OCI-LY7 (cell line): ENCODE measurements around the gene CDKL4. TPM values are rescaled to one million over a fixed set of nuclear protein-coding genes. Genes with fewer than 3 reads are reported as not detected.
"Not testable (repeated sequence)": the region's sequence is repeated elsewhere in the genome, so short reads cannot be mapped to it uniquely, and the experiment has no call there.

ENCODE experiments used
- BruUV-seq: library from RNA; stranded (reverse); fragments of 400-500 nt; replicated peaks from 2 replicates; lab custom pipeline; 2021; lab: Mats Ljungman, UMichigan
- CTCF ChIA-PET: fragments of 300-600 bp; sonication (Branson Sonifier 250); formaldehyde crosslinking; loops from one replicate; lab custom pipeline; 2022; ENCODE audit warnings: antibody characterized with exemption; ENCODE audit not compliant: unreplicated experiment; lab: Charles Lee
- POLR2A ChIA-PET: fragments of 300-600 bp; sonication (Branson Sonifier 250); formaldehyde crosslinking; loops from one replicate; lab custom pipeline; 2022; ENCODE audit warnings: antibody characterized with exemption; lab: Charles Lee
- DNase-seq: peaks from one replicate; pipeline ENCODE4 v3.0.0-alpha.2; 2015; ENCODE audit warnings: low spot score
- H2AFZ ChIP-seq: fragments of 200-600 bp; sonication (generic), shearing (Covaris generic); 2 replicates; pipeline ENCODE4 v1.6.1; 2014; ENCODE audit warnings: mild to moderate bottlenecking, antibody characterized with exemption, low read length, moderate library complexity
- H3K27ac ChIP-seq: fragments of 200-600 bp; sonication (generic); 2 replicates; pipeline ENCODE4 v1.5.1; 2014; ENCODE audit warnings: mixed run types, low read depth, mild to moderate bottlenecking, moderate library complexity, low read length, inconsistent platforms; ENCODE audit not compliant: poor library complexity, severe bottlenecking
- H3K36me3 ChIP-seq: fragments of 200-600 bp; sonication (generic); 2 replicates; pipeline ENCODE4 v1.6.1; 2014; ENCODE audit warnings: mild to moderate bottlenecking, antibody characterized with exemption, low read length, moderate library complexity, mixed read lengths; ENCODE audit not compliant: insufficient read depth
- H3K4me1 ChIP-seq: fragments of 200-600 bp; sonication (generic); 2 replicates; pipeline ENCODE4 v1.5.1; 2014; ENCODE audit warnings: mild to moderate bottlenecking, low read length; ENCODE audit not compliant: insufficient read depth, poor library complexity, severe bottlenecking
- H3K4me2 ChIP-seq: fragments of 200-600 bp; sonication (generic); 2 replicates; pipeline ENCODE4 v1.6.1; 2014; ENCODE audit warnings: mild to moderate bottlenecking, low read length
- H3K4me3 ChIP-seq: fragments of 200-600 bp; sonication (generic); 2 replicates; pipeline ENCODE4 v1.5.1; 2014; ENCODE audit warnings: mild to moderate bottlenecking, low read depth, low read length; ENCODE audit not compliant: poor library complexity, severe bottlenecking
- H3K79me2 ChIP-seq: fragments of 200-600 bp; sonication (generic); 2 replicates; pipeline ENCODE4 v1.6.1; 2016; ENCODE audit warnings: low read depth, mild to moderate bottlenecking, low read length, moderate library complexity, mixed read lengths; ENCODE audit not compliant: insufficient read depth
- H3K9me2 ChIP-seq: fragments of 200-600 bp; sonication (generic); 2 replicates; pipeline ENCODE4 v1.6.1; 2016; ENCODE audit warnings: mild to moderate bottlenecking, low read length, mixed read lengths; ENCODE audit not compliant: insufficient read depth
- H3K9me3 ChIP-seq: fragments of 200-600 bp; sonication (generic); 2 replicates; pipeline ENCODE4 v1.6.1; 2014; ENCODE audit warnings: mild to moderate bottlenecking, mixed run types, low read length, mixed read lengths
- H4K20me1 ChIP-seq: fragments of 200-600 bp; sonication (generic); 2 replicates; pipeline ENCODE4 v1.6.1; 2014; ENCODE audit warnings: mild to moderate bottlenecking, antibody characterized with exemption, low read length, moderate library complexity, mixed read lengths; ENCODE audit not compliant: insufficient read depth
- EZH2phosphoT487 ChIP-seq: fragments of 200-600 bp; sonication (generic); IDR thresholded peaks from 2 replicates; pipeline ENCODE4 v1.6.1; 2018; ENCODE audit warnings: low read depth, borderline replicate concordance, mild to moderate bottlenecking, mixed run types, antibody characterized with exemption, low read length, moderate library complexity, mixed read lengths
- intact Hi-C: fragments of 100-400 bp; cut with micrococcal nuclease; formaldehyde crosslinking; loops from one replicate; pipeline ENCODE4 v1.10.0; 2022; ENCODE audit not compliant: unreplicated experiment
- total RNA-seq, 2 experiments: library from RNA; depleted of rRNA in 1 of 2; stranded (reverse); fragments of >200 nt in 1 of 2; shearing (Covaris generic) in 1 of 2; gene quantifications; 2 replicates each; pipeline ENCODE4 v1.2.3, GENCODE V29; 2014 to 2022
- TF ChIP-seq, protein P1 (sequence below): fragments of 200-600 bp; sonication (generic); conservative IDR thresholded peaks from 2 replicates; pipeline ENCODE4 v1.5.1; 2014; ENCODE audit warnings: mild to moderate bottlenecking, antibody characterized with exemption, low read length, moderate library complexity, mixed read lengths

CDKL4 gene
- total RNA-seq, 2 experiments from 2014 or later = not detected

DNA sequence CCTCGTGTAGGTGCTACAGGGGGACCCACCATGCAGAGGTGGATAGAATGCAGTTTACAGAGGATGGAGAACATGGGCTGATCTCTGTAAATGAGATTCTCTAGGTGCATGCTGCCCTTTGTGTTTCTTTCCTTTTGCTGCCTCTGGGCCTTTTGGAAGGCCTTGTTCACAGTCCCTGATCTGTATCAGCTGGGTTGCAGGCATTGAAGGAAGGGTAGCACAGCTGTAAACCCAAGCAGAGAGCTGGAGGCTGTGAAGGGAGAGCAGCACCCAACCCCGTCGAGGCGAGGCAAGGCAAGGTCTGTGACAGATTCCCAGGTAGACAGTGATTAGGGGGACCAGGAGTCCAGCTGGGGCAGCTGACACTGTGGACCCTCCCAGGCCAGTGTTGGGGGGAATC is 66.8 kb downstream of the CDKL4 start:
- no peak overlapping the region for H2AFZ ChIP-seq
- intact Hi-C loops = no loop called here
- H4K20me1 ChIP-seq = no peaks in the 10 kb centered on the region
- ChIA-PET POLR2A (interaction anchor here (0.7 kb wide), 2 partner anchors 25 to 743 kb away, joined by 4 read pairs; no protein-coding TSS in a partner anchor), CTCF (no interaction called here)
- DNase-seq = no peak
- no peaks in the 10 kb centered on the region for H3K9me3 ChIP-seq
- no peak overlapping the region for H3K27ac ChIP-seq
- no peaks in the 10 kb centered on the region for H3K4me1 ChIP-seq
- no TSS peak for BruUV-seq
- no peaks in the 10 kb centered on the region for H3K79me2 ChIP-seq
- no peaks in the 10 kb centered on the region for H3K9me2 ChIP-seq
- H3K4me2 ChIP-seq = no peak overlapping the region
- no peak overlapping the region for H3K4me3 ChIP-seq
- no peaks in the 10 kb centered on the region for H3K36me3 ChIP-seq
- TF ChIP-seq EZH2phosphoT487 = no peak
- TF ChIP-seq, protein P1, sequence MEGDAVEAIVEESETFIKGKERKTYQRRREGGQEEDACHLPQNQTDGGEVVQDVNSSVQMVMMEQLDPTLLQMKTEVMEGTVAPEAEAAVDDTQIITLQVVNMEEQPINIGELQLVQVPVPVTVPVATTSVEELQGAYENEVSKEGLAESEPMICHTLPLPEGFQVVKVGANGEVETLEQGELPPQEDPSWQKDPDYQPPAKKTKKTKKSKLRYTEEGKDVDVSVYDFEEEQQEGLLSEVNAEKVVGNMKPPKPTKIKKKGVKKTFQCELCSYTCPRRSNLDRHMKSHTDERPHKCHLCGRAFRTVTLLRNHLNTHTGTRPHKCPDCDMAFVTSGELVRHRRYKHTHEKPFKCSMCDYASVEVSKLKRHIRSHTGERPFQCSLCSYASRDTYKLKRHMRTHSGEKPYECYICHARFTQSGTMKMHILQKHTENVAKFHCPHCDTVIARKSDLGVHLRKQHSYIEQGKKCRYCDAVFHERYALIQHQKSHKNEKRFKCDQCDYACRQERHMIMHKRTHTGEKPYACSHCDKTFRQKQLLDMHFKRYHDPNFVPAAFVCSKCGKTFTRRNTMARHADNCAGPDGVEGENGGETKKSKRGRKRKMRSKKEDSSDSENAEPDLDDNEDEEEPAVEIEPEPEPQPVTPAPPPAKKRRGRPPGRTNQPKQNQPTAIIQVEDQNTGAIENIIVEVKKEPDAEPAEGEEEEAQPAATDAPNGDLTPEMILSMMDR = no peak

DNA sequence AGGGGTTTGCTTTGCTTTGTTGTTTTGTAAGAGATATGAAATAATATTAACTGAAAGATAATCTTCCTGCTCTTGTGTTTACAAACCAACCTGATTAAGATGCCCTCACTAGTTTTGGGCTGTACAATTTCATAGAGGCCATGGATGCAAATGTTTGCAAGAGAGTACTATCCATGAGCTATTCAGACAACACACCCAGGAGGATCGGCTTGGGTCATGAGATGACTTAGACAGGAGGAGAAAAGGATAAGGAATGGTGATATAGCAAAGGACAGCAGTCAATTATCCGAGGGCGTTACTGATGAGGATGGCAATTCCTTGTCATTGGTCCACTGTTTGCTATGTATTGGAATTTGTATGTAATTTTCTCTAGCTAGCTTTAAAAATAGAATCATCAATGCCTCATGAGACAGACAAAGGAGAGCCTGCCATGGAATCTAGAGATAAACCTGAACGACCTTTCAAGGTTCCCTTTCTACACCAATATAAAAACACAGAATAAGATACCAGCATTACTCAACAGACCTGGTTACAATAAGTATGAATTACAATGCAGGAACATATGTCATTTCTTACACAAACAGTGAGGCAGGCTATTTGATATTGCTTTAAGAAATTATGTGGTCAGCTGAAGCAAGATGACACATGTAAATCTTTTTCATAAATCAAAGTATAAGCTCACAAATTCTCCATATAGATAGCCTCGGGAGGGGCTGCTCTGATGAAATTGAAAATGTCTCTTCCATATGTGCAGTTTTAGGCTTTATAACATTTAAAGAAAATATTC is 68.6 kb downstream of the CDKL4 start:
- no peak for TF ChIP-seq EZH2phosphoT487
- TF ChIP-seq, protein P1 = no peak
- BruUV-seq = no TSS peak
- ChIA-PET POLR2A (interaction anchor here (0.7 to 0.9 kb wide), 3 partner anchors 17 to 50 kb away, joined by 3 to 4 read pairs (median 3); no protein-coding TSS in a partner anchor), CTCF (no interaction called here)
- Histone ChIP-seq H3K4me1 (no peaks in the 10 kb centered on the region), H3K79me2 (no peaks in the 10 kb centered on the region), H3K4me3 (no peak overlapping the region), H2AFZ (no peak overlapping the region), H3K9me2 (no peaks in the 10 kb centered on the region), H3K27ac (no peak overlapping the region), H3K36me3 (no peaks in the 10 kb centered on the region), H3K4me2 (no peak overlapping the region), H3K9me3 (no peaks in the 10 kb centered on the region), H4K20me1 (no peaks in the 10 kb centered on the region)
- DNase-seq = no peak
- intact Hi-C loops = no loop called here

DNA sequence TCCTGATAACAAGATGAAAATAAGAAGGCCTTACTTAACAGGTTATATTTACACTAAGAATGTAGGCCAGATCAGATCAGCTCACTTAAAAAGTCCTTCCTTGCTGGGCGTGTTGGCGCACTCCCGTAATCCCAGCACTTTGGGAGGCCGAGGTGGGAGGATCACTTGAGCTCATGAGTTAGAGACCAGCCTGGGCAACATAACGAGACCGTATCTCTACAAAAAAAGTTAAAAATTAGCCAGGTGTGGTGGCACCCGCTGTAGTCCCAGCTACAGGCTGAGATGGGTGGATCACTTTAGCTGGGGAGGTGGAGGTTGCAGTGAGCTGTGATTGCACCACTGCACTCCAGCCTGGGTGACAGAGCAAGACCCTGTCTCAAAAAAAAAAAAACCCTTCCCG is 69.7 kb downstream of the CDKL4 start:
- ChIA-PET CTCF (no interaction called here), POLR2A (interaction anchor here (0.9 to 1.0 kb wide), 2 partner anchors 13 to 18 kb away, joined by 3 to 4 read pairs; no protein-coding TSS in a partner anchor)
- Histone ChIP-seq H3K79me2 (no peaks in the 10 kb centered on the region), H3K9me3 (no peaks in the 10 kb centered on the region), H3K27ac (no peak overlapping the region), H4K20me1 (no peaks in the 10 kb centered on the region), H3K9me2 (no peaks in the 10 kb centered on the region), H3K4me2 (no peak overlapping the region), H3K36me3 (no peaks in the 10 kb centered on the region), H2AFZ (no peak overlapping the region), H3K4me3 (no peak overlapping the region), H3K4me1 (no peaks in the 10 kb centered on the region)
- no peak for DNase-seq
- no peak for TF ChIP-seq EZH2phosphoT487
- TF ChIP-seq, protein P1 = no peak
- no TSS peak for BruUV-seq
- intact Hi-C loops = no loop called here

DNA sequence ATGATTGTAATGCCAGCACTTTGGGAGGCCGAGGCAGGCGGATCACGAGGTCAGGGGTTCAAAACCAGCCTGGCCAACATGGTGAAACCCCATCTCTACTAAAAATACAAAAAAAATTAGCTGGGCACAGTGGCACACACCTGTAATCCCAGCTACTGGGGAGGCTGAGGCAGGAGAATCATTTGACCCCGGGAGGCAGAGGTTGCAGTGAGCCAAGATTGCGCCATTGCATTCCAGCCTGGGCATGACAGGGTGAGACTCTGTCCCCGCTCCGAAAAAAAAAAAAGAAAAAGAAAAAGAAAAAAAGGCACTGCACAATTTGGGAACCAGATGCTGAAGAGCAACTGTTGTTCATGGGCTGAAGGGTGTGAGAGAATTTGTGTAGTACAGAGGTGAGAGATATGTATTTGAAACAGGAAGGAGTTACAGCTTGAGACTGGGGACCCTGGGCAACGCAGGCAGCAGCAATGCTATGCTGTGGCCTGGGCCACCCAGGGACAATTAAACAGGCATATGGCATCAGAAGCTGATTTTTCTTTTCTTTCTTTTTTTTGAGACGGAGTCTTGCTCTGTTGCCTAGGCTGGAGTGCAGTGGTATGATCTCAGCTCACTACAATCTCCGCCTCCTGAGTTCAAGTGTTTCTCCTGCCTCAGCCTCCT is 71.6 kb downstream of the CDKL4 start:
- H3K36me3 ChIP-seq, intact Hi-C loops, H3K79me2 ChIP-seq, H2AFZ ChIP-seq, H3K4me3 ChIP-seq, H3K9me3 ChIP-seq, H3K4me2 ChIP-seq, DNase-seq, H4K20me1 ChIP-seq, H3K9me2 ChIP-seq, CTCF ChIA-PET, H3K27ac ChIP-seq, H3K4me1 ChIP-seq, BruUV-seq: not testable (repeated sequence)
- POLR2A ChIA-PET = interaction anchor here (0.7 to 0.9 kb wide), 3 partner anchors 17 to 710 kb away, joined by 3 to 5 read pairs (median 4); no protein-coding TSS in a partner anchor
